ENCODE data around the gene NCOA7.

NCOA7 gene

GRCh38 chr6:125742464-125743120, 48.2 kb upstream of the NCOA7 start:
- no peak overlapping the region for H3K27ac ChIP-seq (ENCODE audit: low read depth, low read length)
- no peak overlapping the region for H3K4me2 ChIP-seq (ENCODE audit: low read length)

GRCh38 chr6:125743604-125744003, 47.2 kb upstream of the NCOA7 start:
- no peak for TF ChIP-seq EZH2phosphoT487 (IDR thresholded peaks at IDR 0.05; ENCODE audit: borderline replicate concordance, low read length)
- no peak for TF ChIP-seq CTCF (IDR thresholded peaks at IDR 0.05; ENCODE audit: low read depth, low read length, poor library complexity, severe bottlenecking)
- no peak overlapping the region for H3K4me3 ChIP-seq (ENCODE audit: low read length)
- H3K9me2 ChIP-seq (replicated peaks; ENCODE audit: control insufficient read depth, low read length) = no peaks in the 10 kb centered on the region
- H3K79me2 ChIP-seq (ENCODE audit: control insufficient read depth, low read length) = peaks cover 1% of the 10 kb centered on the region; the same call in 1 of the 2 replicates
- H3K4me2 ChIP-seq (ENCODE audit: low read length) = no peak overlapping the region
- H3K27me3 ChIP-seq (ENCODE audit: control insufficient read depth, low read length) = peaks cover 31% of the 10 kb centered on the region
- H3F3A ChIP-seq (ENCODE audit: control insufficient read depth, insufficient read depth) = peaks cover 6% of the 10 kb centered on the region
- no peak overlapping the region for H3K27ac ChIP-seq (ENCODE audit: low read depth, low read length)
- H3K36me3 ChIP-seq (ENCODE audit: control insufficient read depth, low read length) = no peaks in the 10 kb centered on the region
- H3K9me3 ChIP-seq (ENCODE audit: control insufficient read depth, insufficient read depth, low read length) = no peaks in the 10 kb centered on the region
- H3K4me1 ChIP-seq (ENCODE audit: control insufficient read depth, low read length) = peaks cover 35% of the 10 kb centered on the region
- no peaks in the 10 kb centered on the region for H4K20me1 ChIP-seq (ENCODE audit: control insufficient read depth, insufficient read depth, low read depth, low read length)

More at GRCh38 chr6:125742464-125743120, 48.2 kb upstream of the NCOA7 start:
- peaks cover 21% of the 10 kb centered on the region for H3K27me3 ChIP-seq (ENCODE audit: control insufficient read depth, low read length)
- TF ChIP-seq CTCF (IDR thresholded peaks at IDR 0.05; ENCODE audit: low read depth, low read length, poor library complexity, severe bottlenecking) (no peak), EZH2phosphoT487 (IDR thresholded peaks at IDR 0.05; ENCODE audit: borderline replicate concordance, low read length) (no peak)
- H4K20me1 ChIP-seq (ENCODE audit: control insufficient read depth, insufficient read depth, low read depth, low read length) = no peaks in the 10 kb centered on the region
- H3F3A ChIP-seq (ENCODE audit: control insufficient read depth, insufficient read depth) = peaks cover 6% of the 10 kb centered on the region
- no peaks in the 10 kb centered on the region for H3K9me3 ChIP-seq (ENCODE audit: control insufficient read depth, insufficient read depth, low read length)
- no peaks in the 10 kb centered on the region for H3K9me2 ChIP-seq (replicated peaks; ENCODE audit: control insufficient read depth, low read length)
- peaks cover 26% of the 10 kb centered on the region for H3K4me1 ChIP-seq (ENCODE audit: control insufficient read depth, low read length)
- H3K36me3 ChIP-seq (ENCODE audit: control insufficient read depth, low read length) = no peaks in the 10 kb centered on the region
- no peak overlapping the region for H3K4me3 ChIP-seq (ENCODE audit: low read length)
- H3K79me2 ChIP-seq (ENCODE audit: control insufficient read depth, low read length) = no peaks in the 10 kb centered on the region

GRCh38 chr6:125745281-125746018, 45.3 kb upstream of the NCOA7 start:
- H3K27me3 ChIP-seq (ENCODE audit: control insufficient read depth, low read length) = peaks cover 45% of the 10 kb centered on the region
- no peaks in the 10 kb centered on the region; the same call in 1 of the 2 replicates for H3K36me3 ChIP-seq (ENCODE audit: control insufficient read depth, low read length)
- no peak for TF ChIP-seq EZH2phosphoT487 (IDR thresholded peaks at IDR 0.05; ENCODE audit: borderline replicate concordance, low read length)
- TF ChIP-seq CTCF (IDR thresholded peaks at IDR 0.05; ENCODE audit: low read depth, low read length, poor library complexity, severe bottlenecking) = no peak
- no peaks in the 10 kb centered on the region for H3K9me3 ChIP-seq (ENCODE audit: control insufficient read depth, insufficient read depth, low read length)
- peak overlapping the region; percentile 93; the same call in 1 of the 2 replicates for H3K4me2 ChIP-seq (ENCODE audit: low read length)
- H3K27ac ChIP-seq (ENCODE audit: low read depth, low read length) = no peak overlapping the region
- H3K79me2 ChIP-seq (ENCODE audit: control insufficient read depth, low read length) = peaks cover 3% of the 10 kb centered on the region; the same call in 1 of the 2 replicates
- no peaks in the 10 kb centered on the region for H4K20me1 ChIP-seq (ENCODE audit: control insufficient read depth, insufficient read depth, low read depth, low read length)
- H3F3A ChIP-seq (ENCODE audit: control insufficient read depth, insufficient read depth) = peaks cover 7% of the 10 kb centered on the region
- H3K9me2 ChIP-seq (replicated peaks; ENCODE audit: control insufficient read depth, low read length) = no peaks in the 10 kb centered on the region
- peaks cover 46% of the 10 kb centered on the region for H3K4me1 ChIP-seq (ENCODE audit: control insufficient read depth, low read length)
- H3K4me3 ChIP-seq (ENCODE audit: low read length) = no peak overlapping the region
